A549 (cell line): ENCODE measurements around the gene MORN1. TPM values are rescaled to one million over a fixed set of nuclear protein-coding genes. Genes with fewer than 3 reads are reported as not detected.

Experiments
- ATAC-seq, 2 experiments: fragments of 200-7000 bp in 1 of 2; fragments of >200 bp in 1 of 2; cut with Nextera tagmentation in 1 of 2; cut with Tn5 transposase in 1 of 2; 3 replicates each; pipeline versions ENCODE4 v1.8.0 to v1.9.1; 2018 to 2020; ENCODE audit warnings: mild to moderate bottlenecking in 1 of 2, moderate library complexity in 1 of 2
- CTCF ChIA-PET: fragments of 300-600 bp; sonication (Branson Sonifier 250); formaldehyde crosslinking; extraction: SDS; loops from one replicate; lab custom pipeline; 2021; ENCODE audit warnings: antibody characterized with exemption, inconsistent platforms; lab: Yijun Ruan, JAX
- POLR2A ChIA-PET: fragments of 350-600 bp; formaldehyde crosslinking; extraction: SDS; loops from one replicate; lab custom pipeline; 2021; ENCODE audit warnings: antibody characterized with exemption, inconsistent platforms; lab: Yijun Ruan, JAX
- DNase-seq, 2 experiments: peaks; one replicate each; pipeline versions ENCODE4 v3.0.0 to v3.0.0-alpha.2; 2011 to 2016; ENCODE audit warnings: low read depth in 1 of 2, low spot score in 1 of 2
- FAIRE-seq: peaks from 2 replicates; lab custom pipeline; 2011; peaks lifted over from hg19 to GRCh38; lab: Jason Lieb, UNC
- H3K27ac ChIP-seq, 2 experiments: fragments of >200 bp; sonication (Bioruptor Twin); formaldehyde crosslinking; 3 replicates each; pipeline ENCODE4 v1.5.1; 2016 to 2017
- H3K4me1 ChIP-seq: fragments of >200 bp; sonication (Bioruptor Twin); formaldehyde crosslinking; 3 replicates; pipeline ENCODE4 v1.6.1; 2016
- H3K4me2 ChIP-seq: fragments of >200 bp; sonication (Bioruptor Twin); formaldehyde crosslinking; 3 replicates; pipeline ENCODE4 v1.6.1; 2016
- H3K4me3 ChIP-seq: fragments of >200 bp; sonication (Bioruptor Twin); formaldehyde crosslinking; 3 replicates; pipeline ENCODE4 v1.5.1; 2016
- H3K9me3 ChIP-seq: fragments of >200 bp; sonication (Bioruptor Twin); formaldehyde crosslinking; 3 replicates; pipeline ENCODE4 v1.6.1; 2016
- BHLHE40 ChIP-seq: IDR thresholded peaks from 2 replicates; pipeline ENCODE4 v1.6.1; 2012; ENCODE audit warnings: low read depth, low read length, inconsistent platforms
- CEBPB ChIP-seq, 2 experiments: fragments of >200 bp in 1 of 2; sonication (Bioruptor Twin) in 1 of 2; formaldehyde crosslinking in 1 of 2; IDR thresholded peaks; 2 replicates each; pipeline ENCODE4 v1.6.1; 2012 to 2016
- CHD2 ChIP-seq: fragments of 150-350 bp; IDR thresholded peaks from 2 replicates; pipeline ENCODE4 v1.6.1; 2014; ENCODE audit warnings: low read length; ENCODE audit not compliant: partially characterized antibody
- CTCF ChIP-seq: fragments of >200 bp; sonication (Bioruptor Twin); formaldehyde crosslinking; IDR thresholded peaks from 3 replicates; pipeline ENCODE4 v1.5.1; 2016
- E2F6 ChIP-seq: IDR thresholded peaks from 2 replicates; pipeline ENCODE4 v1.6.1; 2012; ENCODE audit warnings: low read depth, borderline replicate concordance
- ELK1 ChIP-seq: fragments of 150-350 bp; IDR thresholded peaks from 2 replicates; pipeline ENCODE4 v1.6.1; 2014; ENCODE audit warnings: low read depth, mild to moderate bottlenecking, low read length
- EP300 ChIP-seq, 2 experiments: fragments of >200 bp; sonication (Bioruptor Twin); formaldehyde crosslinking; IDR thresholded peaks; 2 replicates in 1 of 2; 3 replicates in 1 of 2; pipeline ENCODE4 v1.6.1; 2016 to 2017
- FOSL2 ChIP-seq, 2 experiments: fragments of 450-650 bp in 1 of 2; fragments of >200 bp in 1 of 2; sonication (Bioruptor Twin) in 1 of 2; formaldehyde crosslinking; IDR thresholded peaks; 2 replicates each; pipeline versions ENCODE4 v1.5.0 to v1.6.1; 2016 to 2020; ENCODE audit warnings: mild to moderate bottlenecking in 1 of 2, moderate library complexity in 1 of 2
- GATA3 ChIP-seq: IDR thresholded peaks from 2 replicates; pipeline ENCODE4 v1.6.1; 2012; ENCODE audit warnings: borderline replicate concordance
- HOXB13 ChIP-seq: fragments of 250-450 bp; sonication (Bioruptor Pico); IDR thresholded peaks from 2 replicates; pipeline ENCODE4 v1.5.0; 2020; ENCODE audit warnings: low read depth, mild to moderate bottlenecking, moderate library complexity
- POLR2A ChIP-seq: IDR thresholded peaks from 2 replicates; pipeline ENCODE4 v1.6.1; 2012; ENCODE audit warnings: mild to moderate bottlenecking, low read length
- POLR2AphosphoS2 ChIP-seq: conservative IDR thresholded peaks from 2 replicates; pipeline ENCODE4 v1.6.1; 2012; ENCODE audit warnings: low read length, improper control_type of control experiment, inconsistent platforms
- RARB ChIP-seq: fragments of 250-450 bp; sonication (Bioruptor Pico); IDR thresholded peaks from 2 replicates; pipeline ENCODE4 v1.8.0; 2021; ENCODE audit warnings: mild to moderate bottlenecking, moderate library complexity
- RFX5 ChIP-seq: fragments of 450-650 bp; IDR thresholded peaks from 2 replicates; pipeline ENCODE4 v1.7.1; 2014; ENCODE audit warnings: antibody characterized with exemption, mild to moderate bottlenecking, moderate library complexity
- TFCP2L1 ChIP-seq: fragments of 250-450 bp; sonication (Bioruptor Pico); IDR thresholded peaks from 2 replicates; pipeline ENCODE4 v1.5.0; 2021; ENCODE audit warnings: mild to moderate bottlenecking
- TP53 ChIP-seq: fragments of 250-450 bp; sonication (Bioruptor Pico); IDR thresholded peaks from 2 replicates; pipeline ENCODE4 v1.5.0; 2021; ENCODE audit warnings: mild to moderate bottlenecking, moderate library complexity
- ZC3H11A ChIP-seq: fragments of 450-650 bp; IDR thresholded peaks from 2 replicates; pipeline ENCODE4 v1.6.1; 2014; ENCODE audit warnings: antibody characterized with exemption, mild to moderate bottlenecking
- ZSCAN20 ChIP-seq: fragments of 250-450 bp; sonication (Bioruptor Pico); IDR thresholded peaks from 2 replicates; pipeline ENCODE4 v1.8.0; 2022; ENCODE audit warnings: mild to moderate bottlenecking, moderate library complexity
- WGBS: methylation state at CpG from one replicate; pipeline ENCODE4 v1.1.6; 2017; ENCODE audit errors: missing lambda C conversion rate; 5-methylcytosine and 5-hydroxymethylcytosine counted together
- polyA plus RNA-seq, 4 experiments: library from polyadenylated mRNA; depleted of rRNA in 3 of 4; stranded (reverse); fragments of >200 nt; fragmentation: RNase III in 1 of 4; extraction: RNeasy Plus Mini Kit Qiagen cat#74134 plus additional on column Dnase treatment in 1 of 4; gene quantifications; 2 replicates in 3 of 4; 3 replicates in 1 of 4; pipeline ENCODE4 v1.2.3, GENCODE V29; 2011 to 2017
- TF ChIP-seq, protein P1 (sequence below): IDR thresholded peaks from 2 replicates; pipeline ENCODE4 v1.6.1; 2012
- TF ChIP-seq, protein P2 (sequence below): fragments of 250-450 bp; sonication (Bioruptor Pico); IDR thresholded peaks from 2 replicates; pipeline ENCODE4 v1.5.0; 2020; ENCODE audit warnings: low read depth, mild to moderate bottlenecking, moderate library complexity
- TF ChIP-seq, protein P3 (sequence below): fragments of 200-600 bp; sonication (generic); IDR thresholded peaks from 2 replicates; pipeline ENCODE4 v1.6.1; 2016; ENCODE audit warnings: antibody characterized with exemption, mild to moderate bottlenecking, moderate library complexity
- TF ChIP-seq, protein P4 (sequence below): IDR thresholded peaks from 2 replicates; pipeline ENCODE4 v1.6.1; 2012

Gene MORN1
- polyA plus RNA-seq, 2 of the 4 experiments (the other 2 are of a cell fraction), result 6.9 to 8.9 TPM

DNA sequence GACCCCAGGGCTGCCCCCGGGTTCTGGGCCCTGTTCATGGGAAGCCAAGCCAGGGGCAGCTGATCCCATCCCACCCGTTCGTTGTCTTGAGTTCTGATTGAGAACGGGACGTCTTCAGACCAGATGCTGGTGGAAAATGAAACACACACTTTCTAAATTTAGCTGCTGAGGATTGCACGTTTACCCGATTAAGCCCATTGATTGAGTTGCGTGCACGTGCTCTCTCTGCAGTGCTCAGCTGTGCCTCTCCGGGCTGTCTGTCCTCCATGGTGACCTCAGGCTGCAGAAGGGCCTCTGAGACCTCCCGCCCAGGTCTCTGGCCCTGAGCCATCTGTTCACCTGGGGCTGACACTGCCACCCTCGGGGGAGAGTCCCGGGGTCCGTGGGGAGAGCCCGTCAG lies 48.0 kb upstream of the MORN1 start:
- no peak overlapping the region for H3K4me3 ChIP-seq
- no peak overlapping the region for H3K4me2 ChIP-seq
- no peak for FAIRE-seq
- WGBS, result 73% methylated on average over 6 of the region's 15 CpGs
- H3K4me1 ChIP-seq, result 0 out of 3 replicates have a peak, but pooled peaks cover 3% of the 10 kb centered on the region
- no peak for DNase-seq
- H3K27ac ChIP-seq, result no peak overlapping the region
- ChIA-PET POLR2A (no interaction called here), CTCF (interaction anchor here (0.5 kb wide), 1 partner anchor 164 kb away, joined by 3 read pairs; no protein-coding TSS in a partner anchor)
- TF ChIP-seq RFX5 (no peak), E2F6 (no peak)
- no peaks in the 10 kb centered on the region for H3K9me3 ChIP-seq
- ATAC-seq, result no peak

- Histone ChIP-seq H3K4me3 (no peak overlapping the region), H3K9me3 (no peaks in the 10 kb centered on the region), H3K4me2 (no peak overlapping the region), H3K27ac (no peak overlapping the region), H3K4me1 (0 out of 3 replicates have a peak, but pooled peaks cover 3% of the 10 kb centered on the region)
- FAIRE-seq (no peak), ATAC-seq (no peak), DNase-seq (no peak)
- WGBS, result 76% methylated on average over 9 of the region's 14 CpGs
- ChIA-PET POLR2A (no interaction called here), CTCF (no interaction called here)
- no peak for TF ChIP-seq EP300 (IDR thresholded peaks at IDR 0.05)
- TF ChIP-seq, protein P1, sequence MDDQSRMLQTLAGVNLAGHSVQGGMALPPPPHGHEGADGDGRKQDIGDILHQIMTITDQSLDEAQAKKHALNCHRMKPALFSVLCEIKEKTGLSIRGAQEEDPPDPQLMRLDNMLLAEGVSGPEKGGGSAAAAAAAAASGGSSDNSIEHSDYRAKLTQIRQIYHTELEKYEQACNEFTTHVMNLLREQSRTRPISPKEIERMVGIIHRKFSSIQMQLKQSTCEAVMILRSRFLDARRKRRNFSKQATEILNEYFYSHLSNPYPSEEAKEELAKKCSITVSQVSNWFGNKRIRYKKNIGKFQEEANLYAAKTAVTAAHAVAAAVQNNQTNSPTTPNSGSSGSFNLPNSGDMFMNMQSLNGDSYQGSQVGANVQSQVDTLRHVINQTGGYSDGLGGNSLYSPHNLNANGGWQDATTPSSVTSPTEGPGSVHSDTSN, result no peak
Measured at GRCh38 chr1:2438641-2439040, 47.3 kb upstream of the MORN1 start.

DNA sequence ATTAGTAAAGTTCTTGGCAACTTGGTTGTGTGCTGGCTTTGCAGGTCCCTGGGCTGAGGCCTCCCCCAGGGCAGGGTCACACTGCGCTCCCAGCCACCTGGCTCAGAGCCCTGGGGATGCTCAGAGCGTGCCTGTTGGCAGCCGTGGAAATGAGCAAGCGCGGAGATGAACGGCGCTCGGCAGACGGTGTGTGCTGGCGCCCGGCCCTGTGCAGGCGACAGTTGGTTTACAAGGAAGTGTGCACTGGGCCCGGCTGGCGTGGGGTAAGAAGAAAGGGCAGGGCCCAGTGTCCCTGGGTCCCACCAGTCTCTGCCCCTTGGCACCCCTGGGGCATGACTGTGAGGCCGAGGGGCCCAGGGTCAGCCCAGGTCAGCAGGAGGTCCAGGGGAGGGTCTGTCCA lies 46.7 kb upstream of the MORN1 start:
- no peak overlapping the region for H3K4me2 ChIP-seq
- ATAC-seq (no peak), DNase-seq (no peak), FAIRE-seq (no peak)
- H3K27ac ChIP-seq, result no peak overlapping the region
- POLR2A ChIA-PET, result no interaction called here
- 0 out of 3 replicates have a peak, but pooled peaks cover under 1% of the 10 kb centered on the region for H3K4me1 ChIP-seq
- WGBS, result 83% methylated on average over 2 of the region's 15 CpGs
- CTCF ChIA-PET, result no interaction called here
- TF ChIP-seq HOXB13 (no peak), CEBPB (IDR thresholded peaks at IDR 0.05) (no peak), ZC3H11A (no peak), ZSCAN20 (no peak), RFX5 (no peak), ELK1 (no peak), TFCP2L1 (CRISPR knock-in tag) (no peak), POLR2A (no peak), CHD2 (no peak), POLR2AphosphoS2 (no peak), FOSL2 (IDR thresholded peaks at IDR 0.05) (no peak), FOSL2 (CRISPR knock-in tag; IDR thresholded peaks at IDR 0.05) (no peak), CTCF (no peak), GATA3 (no peak), RARB (CRISPR knock-in tag) (no peak), TP53 (CRISPR knock-in tag) (no peak), BHLHE40 (no peak)
- TF ChIP-seq, protein P2, sequence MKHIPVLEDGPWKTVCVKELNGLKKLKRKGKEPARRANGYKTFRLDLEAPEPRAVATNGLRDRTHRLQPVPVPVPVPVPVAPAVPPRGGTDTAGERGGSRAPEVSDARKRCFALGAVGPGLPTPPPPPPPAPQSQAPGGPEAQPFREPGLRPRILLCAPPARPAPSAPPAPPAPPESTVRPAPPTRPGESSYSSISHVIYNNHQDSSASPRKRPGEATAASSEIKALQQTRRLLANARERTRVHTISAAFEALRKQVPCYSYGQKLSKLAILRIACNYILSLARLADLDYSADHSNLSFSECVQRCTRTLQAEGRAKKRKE (CRISPR knock-in tag), result no peak
- TF ChIP-seq, protein P3, sequence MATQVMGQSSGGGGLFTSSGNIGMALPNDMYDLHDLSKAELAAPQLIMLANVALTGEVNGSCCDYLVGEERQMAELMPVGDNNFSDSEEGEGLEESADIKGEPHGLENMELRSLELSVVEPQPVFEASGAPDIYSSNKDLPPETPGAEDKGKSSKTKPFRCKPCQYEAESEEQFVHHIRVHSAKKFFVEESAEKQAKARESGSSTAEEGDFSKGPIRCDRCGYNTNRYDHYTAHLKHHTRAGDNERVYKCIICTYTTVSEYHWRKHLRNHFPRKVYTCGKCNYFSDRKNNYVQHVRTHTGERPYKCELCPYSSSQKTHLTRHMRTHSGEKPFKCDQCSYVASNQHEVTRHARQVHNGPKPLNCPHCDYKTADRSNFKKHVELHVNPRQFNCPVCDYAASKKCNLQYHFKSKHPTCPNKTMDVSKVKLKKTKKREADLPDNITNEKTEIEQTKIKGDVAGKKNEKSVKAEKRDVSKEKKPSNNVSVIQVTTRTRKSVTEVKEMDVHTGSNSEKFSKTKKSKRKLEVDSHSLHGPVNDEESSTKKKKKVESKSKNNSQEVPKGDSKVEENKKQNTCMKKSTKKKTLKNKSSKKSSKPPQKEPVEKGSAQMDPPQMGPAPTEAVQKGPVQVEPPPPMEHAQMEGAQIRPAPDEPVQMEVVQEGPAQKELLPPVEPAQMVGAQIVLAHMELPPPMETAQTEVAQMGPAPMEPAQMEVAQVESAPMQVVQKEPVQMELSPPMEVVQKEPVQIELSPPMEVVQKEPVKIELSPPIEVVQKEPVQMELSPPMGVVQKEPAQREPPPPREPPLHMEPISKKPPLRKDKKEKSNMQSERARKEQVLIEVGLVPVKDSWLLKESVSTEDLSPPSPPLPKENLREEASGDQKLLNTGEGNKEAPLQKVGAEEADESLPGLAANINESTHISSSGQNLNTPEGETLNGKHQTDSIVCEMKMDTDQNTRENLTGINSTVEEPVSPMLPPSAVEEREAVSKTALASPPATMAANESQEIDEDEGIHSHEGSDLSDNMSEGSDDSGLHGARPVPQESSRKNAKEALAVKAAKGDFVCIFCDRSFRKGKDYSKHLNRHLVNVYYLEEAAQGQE, result no peak
- TF ChIP-seq, protein P4, sequence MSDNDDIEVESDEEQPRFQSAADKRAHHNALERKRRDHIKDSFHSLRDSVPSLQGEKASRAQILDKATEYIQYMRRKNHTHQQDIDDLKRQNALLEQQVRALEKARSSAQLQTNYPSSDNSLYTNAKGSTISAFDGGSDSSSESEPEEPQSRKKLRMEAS, result no peak
- H3K4me3 ChIP-seq, result no peak overlapping the region
- no peaks in the 10 kb centered on the region for H3K9me3 ChIP-seq
